Measurements from ENCODE around the gene BRD1.
"Not testable (repeated sequence)": the region's sequence is repeated elsewhere in the genome, so short reads cannot be mapped to it uniquely, and the experiment has no call there.

Gene BRD1

GRCh38 chr22:49785841-49786471, 41.7 kb downstream of the BRD1 start:
- DNase-seq, result peak in 1 of 51 donors; percentile 27

- no peak for DNase-seq
Observed at GRCh38 chr22:49785046-49785521, 42.6 kb downstream of the BRD1 start.

- no peak for DNase-seq
Observed at GRCh38 chr22:49784630-49784971, 43.1 kb downstream of the BRD1 start.

GRCh38 chr22:49783926-49784629, 43.6 kb downstream of the BRD1 start:
- DNase-seq, result no peak

GRCh38 chr22:49783036-49783746, 44.5 kb downstream of the BRD1 start:
- no peak for DNase-seq

- DNase-seq, result not testable (repeated sequence)
Observed at GRCh38 chr22:49781886-49782285, 45.8 kb downstream of the BRD1 start.

GRCh38 chr22:49781289-49781782, 46.3 kb downstream of the BRD1 start:
- no peak for DNase-seq

DNA sequence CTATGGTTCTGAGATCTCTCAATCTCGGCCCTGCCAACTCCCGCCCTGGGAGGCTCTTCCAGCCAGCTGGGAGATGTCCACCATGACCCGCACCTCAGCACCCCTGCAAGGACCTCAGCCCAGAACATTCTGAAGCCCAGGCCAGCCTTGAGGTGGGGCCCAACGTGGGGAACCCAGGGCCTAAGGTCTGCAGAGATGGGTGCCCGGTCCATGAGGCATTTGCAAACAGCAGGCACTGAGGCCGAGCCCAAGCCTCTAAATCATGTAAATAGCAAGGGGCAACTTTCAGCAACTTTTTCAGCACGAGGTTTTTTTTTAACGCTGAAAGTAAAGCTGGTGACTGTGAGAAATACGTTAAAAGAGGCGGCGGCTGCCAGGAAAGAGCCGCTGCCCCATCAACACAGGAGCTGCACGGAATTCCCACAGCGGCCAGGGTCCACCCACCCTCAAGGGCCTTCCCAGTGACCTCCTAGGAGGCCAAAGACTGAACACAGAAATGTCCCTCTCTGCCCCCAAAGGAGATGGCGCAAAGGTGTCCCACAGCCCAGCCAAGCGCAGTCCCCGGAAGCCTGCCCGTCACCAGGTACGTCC, 46.9 kb downstream of the BRD1 start:
- DNase-seq, result no peak

DNA sequence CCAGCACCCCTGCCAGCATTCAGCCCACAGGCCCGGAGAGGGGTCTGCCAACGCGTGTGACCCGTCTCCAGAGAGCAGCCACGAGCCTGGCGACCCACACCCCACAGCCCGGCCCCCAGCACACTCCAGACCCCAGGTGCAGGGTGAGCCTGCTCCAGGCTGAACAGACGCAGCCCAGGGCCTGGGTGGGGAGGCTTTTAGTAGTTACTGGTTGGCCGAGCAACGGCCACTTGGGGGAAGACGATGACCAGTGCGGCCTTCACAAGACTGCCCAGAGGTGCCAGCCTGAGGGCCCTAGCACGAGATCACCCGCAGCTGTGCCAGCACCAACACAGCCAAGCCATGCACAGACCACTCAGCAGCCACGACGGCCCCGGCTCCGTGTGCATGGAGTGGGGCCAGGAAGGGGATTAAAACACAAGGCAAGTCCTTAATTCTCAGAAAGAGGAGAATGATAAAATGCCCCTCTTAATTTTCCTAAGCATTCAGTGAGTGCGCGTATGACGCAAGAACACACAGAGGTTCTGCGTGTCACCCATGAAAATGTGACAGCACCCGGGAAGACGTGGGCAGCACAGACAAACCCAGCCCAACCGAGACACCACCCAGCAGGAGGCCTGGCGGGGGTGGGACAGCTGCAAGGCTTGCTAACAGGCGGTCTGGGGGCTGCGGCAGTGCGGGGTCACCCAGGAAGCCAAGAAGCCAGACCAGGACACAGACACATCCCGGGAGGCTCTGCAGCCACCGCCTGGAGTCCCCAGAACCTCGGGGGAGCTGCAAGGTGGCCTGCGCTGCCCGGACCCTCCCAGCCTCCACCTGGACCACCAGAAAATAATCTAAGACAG, 47.6 kb downstream of the BRD1 start:
- peak in 7 of 51 donors; percentile 12 to 52 (median 16) for DNase-seq

- no peak for DNase-seq
Observed at GRCh38 chr22:49779211-49779610, 48.5 kb downstream of the BRD1 start.

GRCh38 chr22:49777569-49778249, 50.0 kb downstream of the BRD1 start:
- DNase-seq, result no peak

DNA sequence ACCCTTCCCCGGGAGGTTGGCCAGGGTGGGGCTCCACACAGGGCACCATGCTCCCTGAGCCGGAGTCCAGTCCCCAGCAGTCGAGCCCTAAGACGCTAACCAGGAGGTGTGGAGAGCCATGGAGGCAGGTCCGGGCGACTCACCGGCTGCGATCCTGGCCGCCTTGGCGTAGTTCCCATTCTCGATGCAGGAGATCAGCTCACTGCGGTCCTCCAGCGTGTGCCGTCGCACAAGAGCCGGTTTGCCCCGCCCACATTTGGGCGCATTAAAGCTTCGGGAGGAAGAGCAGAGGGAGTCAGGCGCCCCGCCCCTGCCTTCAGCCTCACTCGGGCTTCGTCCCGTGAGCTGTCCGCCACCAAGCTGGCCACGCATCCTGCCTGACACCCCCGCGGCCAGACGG, 50.8 kb downstream of the BRD1 start:
- no peak for DNase-seq

DNA sequence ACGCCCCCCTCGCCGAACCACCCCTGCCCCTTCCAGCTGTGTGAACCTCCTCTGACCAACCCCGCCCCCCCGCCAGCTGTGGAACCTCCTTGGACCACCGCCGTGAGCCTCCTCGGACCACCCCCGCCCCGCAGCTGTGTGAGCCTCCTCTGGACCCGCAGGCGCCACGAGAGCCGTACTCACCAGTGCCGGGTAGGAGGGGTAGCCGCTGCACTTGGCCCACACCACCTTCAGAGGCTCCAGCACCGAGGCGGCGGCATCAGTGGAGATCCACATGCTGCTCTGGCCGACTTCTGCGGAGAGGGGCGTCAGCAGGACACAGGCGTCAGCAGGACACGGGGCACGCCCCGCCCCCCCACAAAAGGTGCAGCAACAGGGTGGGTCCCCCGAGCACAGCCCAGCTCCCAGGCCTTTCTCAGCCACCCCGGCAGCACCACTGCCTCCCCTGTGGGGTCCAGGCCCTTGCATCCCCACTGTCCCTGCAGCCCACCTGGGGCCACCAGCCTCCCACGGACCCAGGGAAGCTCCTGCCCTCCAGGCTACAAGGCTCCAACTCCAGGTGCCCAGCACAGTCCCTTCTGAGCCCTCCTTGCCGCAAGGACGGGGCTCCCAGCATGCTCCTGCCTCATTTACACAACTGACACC, 51.7 kb downstream of the BRD1 start:
- DNase-seq, result no peak

DNA sequence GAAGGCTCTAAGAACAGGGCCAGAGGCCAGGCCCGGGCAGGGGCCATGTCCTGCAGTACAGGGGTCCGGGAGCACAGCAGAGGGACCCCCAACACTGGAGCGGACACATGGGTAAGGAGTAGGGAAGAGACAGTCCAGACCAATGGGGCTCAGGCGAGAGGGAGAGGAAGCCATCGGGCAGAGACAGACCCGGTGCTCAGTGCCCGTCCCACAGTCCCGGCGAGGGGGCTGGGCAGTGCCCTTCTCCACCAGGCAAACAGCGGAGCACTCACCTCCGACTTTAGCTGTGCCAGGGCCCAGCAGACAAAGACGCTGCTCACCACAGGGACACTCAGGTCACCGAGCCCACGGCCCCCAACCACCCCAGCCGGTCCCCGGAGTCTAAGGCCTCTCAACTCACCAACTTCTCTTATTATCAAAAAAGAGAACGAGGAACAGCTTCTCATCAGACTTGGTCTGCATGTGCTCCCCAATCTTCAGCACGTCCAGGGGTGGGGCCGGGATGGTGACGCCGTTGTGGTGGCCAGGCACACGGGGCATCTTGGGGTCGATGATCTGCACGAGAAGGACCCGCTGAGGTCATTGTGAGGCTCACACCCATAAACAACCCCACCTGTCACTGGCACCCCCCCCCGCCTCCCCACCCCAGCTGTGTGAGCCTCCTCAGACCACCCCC, 52.3 kb downstream of the BRD1 start:
- DNase-seq, result no peak

DNA sequence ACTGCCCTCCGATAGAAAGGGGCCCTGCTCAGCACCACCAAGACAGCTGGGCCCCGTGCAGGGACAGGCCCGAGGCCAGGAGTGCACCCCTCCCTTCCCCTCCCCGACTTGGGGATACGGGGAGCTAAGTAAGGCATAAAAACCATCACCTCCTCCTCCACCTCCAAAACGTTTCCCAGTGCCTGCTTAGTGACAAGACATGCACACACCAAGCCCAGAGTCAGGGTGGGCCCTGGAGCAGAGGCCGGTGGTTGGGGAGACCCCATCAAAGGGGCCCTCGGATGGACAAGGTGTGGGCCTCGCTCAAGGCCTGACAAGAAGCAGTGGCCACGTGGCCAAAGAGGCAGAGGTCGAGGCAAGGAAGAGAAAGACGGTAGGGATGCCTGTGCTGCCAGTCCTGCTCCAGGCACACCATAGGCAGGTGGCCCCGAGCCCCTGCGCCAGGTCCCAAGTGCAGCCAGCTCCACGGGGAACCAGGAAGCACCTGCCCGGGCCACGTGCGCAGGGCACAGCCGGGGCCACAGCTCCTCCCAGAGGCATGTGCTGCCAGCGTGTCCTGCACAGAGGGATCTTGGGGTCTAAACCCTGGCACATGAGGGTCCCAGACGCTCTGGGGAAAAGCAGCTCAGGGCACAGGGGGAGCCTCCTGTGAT, 53.0 kb downstream of the BRD1 start:
- no peak for DNase-seq

GRCh38 chr22:49774046-49774445, 53.6 kb downstream of the BRD1 start:
- DNase-seq, result no peak

DNA sequence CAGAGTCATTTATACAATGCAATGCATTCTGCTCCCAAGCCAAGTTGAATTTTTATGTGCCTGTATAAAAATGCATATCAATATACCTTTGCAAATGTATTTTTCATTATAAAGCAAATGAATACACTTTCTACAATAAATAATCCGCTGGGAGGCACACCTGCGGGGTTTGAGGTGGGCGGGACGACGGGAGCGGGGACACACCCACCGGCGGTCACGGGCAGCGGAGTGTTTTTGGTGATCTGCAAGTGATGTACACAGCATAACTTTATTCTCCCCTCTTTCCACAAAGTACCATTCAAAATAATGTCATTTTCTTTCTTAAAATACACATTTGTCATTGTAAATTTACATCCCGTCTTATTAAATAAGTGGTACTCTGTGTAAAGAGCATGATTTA, 54.1 kb downstream of the BRD1 start:
- DNase-seq, result no peak

- DNase-seq, result no peak
Observed at GRCh38 chr22:49772692-49773091, 55.0 kb downstream of the BRD1 start.

Measured in hypothalamus (tissue), 51 donors.